WERI-Rb-1 (cell line): ENCODE measurements around the gene KLHDC7B.

Experiments used
- DNase-seq: peaks from one replicate; pipeline ENCODE4 v3.0.0-alpha.2; 2020
- H3K27ac ChIP-seq: fragments of 250-450 bp; sonication (Bioruptor Pico); 2 replicates; pipeline ENCODE4 v1.5.1; 2020; ENCODE audit warnings: mild to moderate bottlenecking, moderate library complexity
- H3K27me3 ChIP-seq: fragments of 250-450 bp; sonication (Bioruptor Pico); 2 replicates; pipeline ENCODE4 v1.5.1; 2021; ENCODE audit warnings: mild to moderate bottlenecking, low read depth, moderate library complexity; ENCODE audit not compliant: insufficient read depth, severe bottlenecking
- H3K36me3 ChIP-seq: fragments of 250-450 bp; sonication (Bioruptor Pico); 2 replicates; pipeline ENCODE4 v1.5.1; 2020; ENCODE audit warnings: mild to moderate bottlenecking, moderate library complexity
- H3K4me3 ChIP-seq: 2 replicates; pipeline ENCODE4 v1.5.1; 2011; ENCODE audit warnings: low read depth, mild to moderate bottlenecking, control low read depth, low read length
- H3K9me3 ChIP-seq: fragments of 250-450 bp; sonication (Bioruptor Pico); 2 replicates; pipeline ENCODE4 v1.5.1; 2021; ENCODE audit warnings: mild to moderate bottlenecking, moderate library complexity; ENCODE audit not compliant: severe bottlenecking
- CTCF ChIP-seq: IDR thresholded peaks from 2 replicates; pipeline ENCODE4 v1.5.1; 2011; ENCODE audit warnings: low read depth, mild to moderate bottlenecking, control low read depth, inconsistent platforms, low read length

Gene KLHDC7B

GRCh38 chr22:50568626-50569025 is 22.9 kb downstream of the KLHDC7B start:
- no peak overlapping the region for H3K4me3 ChIP-seq
- no peak for TF ChIP-seq CTCF
- no peak for DNase-seq
- H3K27ac ChIP-seq: no peak overlapping the region
- peaks cover 28% of the 10 kb centered on the region for H3K36me3 ChIP-seq
- no peaks in the 10 kb centered on the region for H3K9me3 ChIP-seq
- no peaks in the 10 kb centered on the region for H3K27me3 ChIP-seq

- Histone ChIP-seq H3K9me3 (no peaks in the 10 kb centered on the region), H3K4me3 (no peak overlapping the region), H3K27me3 (no peaks in the 10 kb centered on the region), H3K36me3 (peaks cover 28% of the 10 kb centered on the region), H3K27ac (no peak overlapping the region)
- no peak for DNase-seq
- no peak for TF ChIP-seq CTCF
These were observed 23.4 kb downstream of the KLHDC7B start for GRCh38 chr22:50569041-50569459.

GRCh38 chr22:50569896-50570535 is 24.3 kb downstream of the KLHDC7B start:
- Histone ChIP-seq H3K27ac (no peak overlapping the region), H3K9me3 (no peaks in the 10 kb centered on the region), H3K4me3 (no peak overlapping the region), H3K27me3 (no peaks in the 10 kb centered on the region), H3K36me3 (peaks cover 28% of the 10 kb centered on the region)
- no peak for DNase-seq
- no peak for TF ChIP-seq CTCF

GRCh38 chr22:50570861-50571260 is 25.2 kb downstream of the KLHDC7B start:
- H3K9me3 ChIP-seq: no peaks in the 10 kb centered on the region
- peaks cover 35% of the 10 kb centered on the region for H3K36me3 ChIP-seq

GRCh38 chr22:50571264-50572175 is 25.8 kb downstream of the KLHDC7B start:
- H3K4me3 ChIP-seq: no peak overlapping the region
- H3K27ac ChIP-seq: no peak overlapping the region
- no peaks in the 10 kb centered on the region for H3K27me3 ChIP-seq
- no peak for TF ChIP-seq CTCF
- no peak for DNase-seq
- H3K9me3 ChIP-seq: no peaks in the 10 kb centered on the region
- peaks cover 37% of the 10 kb centered on the region for H3K36me3 ChIP-seq

More at GRCh38 chr22:50570861-50571260, 25.2 kb downstream of the KLHDC7B start:
- Histone ChIP-seq H3K27ac (no peak overlapping the region), H3K4me3 (no peak overlapping the region), H3K27me3 (no peaks in the 10 kb centered on the region)
- TF ChIP-seq CTCF: no peak
- DNase-seq: no peak
